ENCODE data around the gene DCLK1.
"Not testable (repeated sequence)": the region's sequence is repeated elsewhere in the genome, so short reads cannot be mapped to it uniquely, and the experiment has no call there.

Gene DCLK1

DNA sequence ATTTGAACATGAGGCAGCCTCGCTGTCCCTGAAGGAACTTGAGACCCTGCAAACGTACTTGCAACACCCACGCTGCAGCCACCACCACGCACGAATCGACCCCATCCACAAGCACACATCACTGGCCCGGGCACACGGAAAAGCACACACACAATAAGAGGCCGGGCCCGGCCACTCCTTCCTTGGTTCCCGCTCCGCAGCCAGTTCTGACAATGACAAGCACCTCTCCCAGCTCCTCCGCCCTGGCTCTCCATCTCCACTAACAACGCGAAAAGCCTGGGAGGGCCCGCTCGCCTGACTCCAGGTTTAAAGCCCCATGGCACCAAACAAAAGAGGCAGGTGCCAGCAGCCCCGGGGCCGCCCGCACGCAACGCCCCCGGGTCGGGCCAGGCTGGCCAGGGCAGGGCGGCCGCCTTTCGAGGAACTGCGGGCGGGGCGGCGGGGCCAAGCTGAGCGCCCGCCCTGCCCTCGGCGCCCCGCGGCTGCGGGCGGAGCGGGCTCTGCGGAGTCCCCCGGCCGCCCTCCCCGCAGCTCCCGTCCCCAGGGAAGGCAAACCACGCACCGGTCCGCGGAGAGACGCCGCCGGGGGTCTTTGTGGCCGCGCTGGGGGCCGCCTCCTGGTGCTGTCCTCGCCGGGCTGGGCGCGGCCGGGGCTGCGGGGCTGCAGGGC lies 495 bp downstream of the DCLK1 start:
- DNase-seq = peak; percentile 46

- DNase-seq = no peak
Measured at GRCh38 chr13:36130193-36130551, 1.0 kb downstream of the DCLK1 start.

GRCh38 chr13:36129539-36129938 lies 1.6 kb downstream of the DCLK1 start:
- no peak for DNase-seq

- DNase-seq = no peak
Measured at GRCh38 chr13:36126491-36126890, 4.7 kb downstream of the DCLK1 start.

DNA sequence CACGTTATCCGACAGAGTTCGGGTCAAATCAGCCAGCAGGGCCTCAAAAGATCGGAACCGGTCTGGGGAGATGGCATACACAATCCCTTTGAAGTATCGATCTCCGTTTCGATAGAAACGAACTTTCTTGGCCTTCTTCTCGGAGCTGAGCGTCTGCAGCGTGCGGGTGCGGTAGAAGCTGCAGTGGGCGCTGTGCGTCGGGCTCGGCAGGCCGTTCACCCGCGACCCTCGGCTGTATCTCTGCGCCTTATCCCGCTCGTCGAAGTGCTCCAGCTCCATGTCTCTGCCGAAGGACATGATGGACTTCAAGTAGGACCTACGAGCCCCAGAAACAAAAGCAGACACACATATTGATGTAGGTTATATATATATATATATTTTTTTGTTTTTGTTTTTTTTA lies 5.3 kb downstream of the DCLK1 start:
- no peak for DNase-seq

- no peak for DNase-seq
Measured at GRCh38 chr13:36124236-36124822, 6.9 kb downstream of the DCLK1 start.

- DNase-seq = no peak
Measured at GRCh38 chr13:36115306-36115705, 15.9 kb downstream of the DCLK1 start.

DNA sequence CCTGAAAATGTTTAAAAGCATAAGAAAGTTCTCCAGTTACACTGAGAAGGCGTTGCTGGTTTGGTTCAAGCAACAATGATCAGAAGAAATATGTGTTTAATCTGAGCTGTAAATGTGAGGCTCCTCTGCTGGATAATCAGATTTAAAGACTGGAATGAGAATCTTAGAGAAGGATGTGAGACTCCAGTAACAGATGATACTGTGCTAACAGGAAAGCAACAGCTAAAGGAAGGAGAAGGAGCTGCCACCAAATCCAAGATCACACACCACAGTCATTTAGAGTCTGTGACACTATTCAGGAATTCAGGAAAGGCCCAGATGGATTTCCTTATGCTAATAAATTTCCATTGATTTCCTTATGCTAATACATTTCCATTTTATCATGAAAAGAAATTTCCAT lies 16.9 kb downstream of the DCLK1 start:
- DNase-seq = no peak

- no peak for DNase-seq
Measured at GRCh38 chr13:36108954-36109353, 22.2 kb downstream of the DCLK1 start.

- no peak for DNase-seq
Measured at GRCh38 chr13:36108342-36108741, 22.8 kb downstream of the DCLK1 start.

GRCh38 chr13:36107521-36107920 lies 23.7 kb downstream of the DCLK1 start:
- DNase-seq = no peak

GRCh38 chr13:36105726-36106125 lies 25.5 kb downstream of the DCLK1 start:
- no peak for DNase-seq

DNA sequence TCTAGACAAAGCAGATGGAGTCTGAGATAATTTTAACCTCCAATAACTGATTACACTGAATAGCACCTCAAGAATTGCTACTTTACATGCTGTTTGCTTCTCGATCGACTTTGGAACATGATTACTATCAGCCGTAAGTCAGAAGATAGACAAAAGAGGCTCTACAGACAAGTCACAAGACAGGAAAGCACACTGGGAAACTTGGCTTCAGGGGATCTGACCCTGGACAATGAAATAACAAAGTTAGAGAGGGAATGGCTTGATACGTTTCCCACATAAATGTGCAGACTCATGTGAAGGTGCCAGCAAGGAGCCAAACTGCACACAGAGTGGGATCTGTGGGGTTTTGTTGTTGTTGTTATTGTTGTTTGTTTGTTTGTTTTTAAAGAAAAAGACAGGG lies 28.5 kb downstream of the DCLK1 start:
- no peak for DNase-seq

DNA sequence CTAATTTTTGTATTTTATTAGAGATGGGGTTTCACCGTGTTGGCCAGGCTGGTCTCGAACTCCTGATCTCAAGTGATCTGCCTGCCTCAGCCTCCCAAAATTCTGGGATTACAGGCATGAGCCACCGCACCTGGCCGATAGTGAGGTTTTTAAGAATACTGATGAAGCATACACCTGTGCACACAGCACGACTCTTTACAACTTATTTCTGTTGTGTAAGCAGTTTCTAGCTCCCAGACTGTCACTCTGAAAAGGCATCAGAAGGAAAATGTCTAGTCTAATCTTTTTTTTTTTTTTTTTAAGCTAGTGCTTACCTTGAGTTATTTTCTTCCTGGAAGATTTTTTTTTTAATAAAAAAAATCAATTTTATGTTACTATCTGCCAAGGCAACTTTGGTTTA lies 29.3 kb downstream of the DCLK1 start:
- not testable (repeated sequence) for DNase-seq

GRCh38 chr13:36101157-36101556 lies 30.0 kb downstream of the DCLK1 start:
- DNase-seq = peak; percentile 18

DNA sequence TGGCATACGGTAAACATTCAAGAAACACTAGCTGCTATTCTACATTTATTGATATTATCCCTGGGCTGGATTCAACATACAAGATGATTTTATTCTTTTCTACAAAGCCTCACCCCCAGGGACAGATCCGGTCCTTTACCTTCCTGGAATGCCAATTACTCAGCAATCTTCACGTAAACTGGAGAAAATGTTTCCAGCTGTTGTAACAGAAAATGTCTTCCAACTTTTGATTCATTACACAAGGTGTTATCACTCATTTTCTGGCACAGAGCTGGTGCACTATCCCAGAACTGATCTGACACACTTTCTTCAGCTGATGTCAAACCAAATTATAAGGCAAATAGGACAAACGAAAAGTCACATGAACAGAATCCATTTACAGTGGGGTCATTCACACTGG lies 33.1 kb downstream of the DCLK1 start:
- no peak for DNase-seq

DNA sequence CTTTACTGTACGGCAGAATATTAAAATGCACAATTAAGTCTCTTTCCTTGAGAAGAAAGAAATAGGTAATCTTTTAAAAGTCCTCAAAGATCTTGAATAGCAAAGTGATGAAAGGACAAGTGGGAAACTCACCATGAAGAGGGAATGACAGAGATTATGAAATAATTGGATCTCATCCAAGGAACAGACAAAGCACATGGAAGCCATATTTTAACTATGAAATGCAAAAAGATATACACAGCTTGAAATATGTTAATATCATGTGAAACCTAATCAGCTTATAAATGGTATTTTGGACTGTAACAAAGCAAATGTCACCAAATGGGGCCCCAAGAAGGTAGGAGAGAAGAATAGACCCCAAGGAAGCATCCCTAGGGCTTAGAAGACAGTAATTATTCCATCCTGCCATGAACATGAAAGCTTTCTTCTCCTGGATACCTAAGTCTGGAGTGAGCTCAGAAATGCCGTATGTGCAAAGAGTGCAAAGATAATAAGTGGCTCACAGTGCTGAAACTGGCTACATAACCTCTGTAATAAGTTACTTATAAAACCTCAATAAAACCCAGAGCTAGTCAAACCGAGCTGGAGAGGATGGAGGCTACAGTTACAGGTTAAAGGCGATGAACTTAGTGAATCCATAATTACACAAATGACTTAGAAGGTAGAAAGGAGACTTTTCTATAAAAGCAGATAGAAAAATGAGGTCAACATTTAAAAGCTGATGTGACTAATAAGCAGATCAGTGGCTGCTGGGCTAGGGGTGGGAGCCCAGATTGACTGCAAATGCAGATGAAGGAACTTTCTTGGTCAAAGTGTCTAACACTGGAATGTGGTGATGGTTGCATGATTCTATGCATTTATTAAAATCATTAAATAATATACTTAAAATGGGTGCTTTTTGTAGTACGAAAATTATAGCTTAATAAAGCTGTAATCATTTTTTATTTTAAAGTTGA lies 34.4 kb downstream of the DCLK1 start:
- DNase-seq = no peak

DNA sequence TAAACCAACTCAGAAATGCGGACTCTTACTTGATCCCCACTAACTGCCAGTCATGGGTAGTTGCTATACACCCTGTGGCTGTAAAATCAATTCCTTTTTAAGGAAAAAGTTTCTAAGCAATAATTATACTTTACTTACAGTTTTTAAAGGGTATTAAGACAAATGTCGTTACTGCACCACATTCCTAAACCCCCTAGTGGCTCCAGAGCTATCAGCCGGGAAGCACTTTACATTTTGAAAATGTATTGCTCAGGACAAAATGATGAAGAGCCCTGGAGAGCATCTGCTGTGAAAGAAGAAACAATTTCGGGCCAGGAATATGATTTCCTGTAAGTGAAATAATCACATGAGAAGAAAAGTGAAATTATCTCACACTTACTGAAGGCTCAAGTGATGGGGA lies 36.7 kb downstream of the DCLK1 start:
- DNase-seq = no peak

- DNase-seq = no peak
Measured at GRCh38 chr13:36090592-36090991, 40.6 kb downstream of the DCLK1 start.

DNA sequence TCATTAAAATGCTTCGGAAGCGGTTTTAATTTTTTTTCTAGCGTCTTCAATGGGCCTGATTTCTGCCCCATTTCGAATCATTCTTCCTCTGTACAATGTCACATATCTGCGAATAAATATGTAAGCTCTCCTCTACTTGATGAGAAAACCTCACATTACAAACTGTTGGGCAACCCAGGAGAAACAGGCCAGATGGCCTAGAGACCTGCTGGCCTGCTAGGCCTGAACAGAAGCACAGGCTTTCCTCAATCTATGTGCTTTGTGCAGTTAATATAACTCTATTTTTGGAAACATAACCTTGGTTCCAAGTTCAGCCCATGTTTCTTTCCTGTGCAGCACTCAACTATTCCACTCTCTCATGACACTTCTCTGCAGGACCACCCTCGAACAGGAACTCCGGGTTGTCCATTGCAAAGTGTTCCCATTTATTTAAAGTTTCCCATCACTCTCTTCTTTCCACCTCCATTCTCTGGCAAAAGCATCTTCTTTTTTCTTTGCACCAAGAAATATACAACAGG lies 42.0 kb downstream of the DCLK1 start:
- no peak for DNase-seq

- no peak for DNase-seq
Measured at GRCh38 chr13:36088463-36088862, 42.7 kb downstream of the DCLK1 start.

DNA sequence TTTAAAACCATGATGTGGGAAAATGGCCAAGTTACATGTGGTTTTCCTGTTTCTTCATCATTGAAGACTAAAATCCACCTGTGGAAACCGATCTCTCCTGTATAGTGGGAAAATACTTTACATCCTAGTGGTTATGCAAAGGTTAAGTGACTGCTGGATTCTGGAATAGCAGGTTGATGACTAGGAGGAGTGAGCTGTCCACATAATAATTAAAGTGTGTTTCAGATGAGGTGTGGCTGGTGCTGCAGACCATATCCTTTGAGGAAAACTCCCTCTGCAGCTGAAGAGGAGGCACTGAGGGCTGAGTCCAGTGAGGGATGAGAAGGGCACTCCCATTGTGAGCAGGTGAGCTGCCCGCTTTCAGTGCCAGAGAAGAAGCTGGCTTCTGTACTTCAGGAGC lies 43.2 kb downstream of the DCLK1 start:
- peak; percentile 8 for DNase-seq

DNA sequence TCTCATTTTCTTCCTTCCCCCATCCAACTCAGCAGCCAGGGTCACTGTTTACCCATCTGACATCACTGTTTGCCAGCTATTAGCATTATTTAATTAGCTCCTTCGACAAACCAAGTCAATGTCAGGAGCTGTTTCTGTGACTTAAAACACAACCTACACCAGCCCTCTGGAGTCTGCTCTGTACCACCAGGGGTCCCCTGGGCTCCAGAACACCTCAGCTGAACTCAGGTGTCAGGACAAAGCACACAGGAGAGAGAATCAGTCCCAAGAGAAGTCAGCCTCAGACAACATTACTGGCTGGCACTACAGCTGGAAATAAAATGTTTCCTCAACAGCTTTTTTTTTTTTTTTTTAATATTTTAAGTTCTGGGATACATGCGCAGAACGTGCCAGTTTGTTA lies 45.1 kb downstream of the DCLK1 start:
- DNase-seq = peak; percentile 32

DNA sequence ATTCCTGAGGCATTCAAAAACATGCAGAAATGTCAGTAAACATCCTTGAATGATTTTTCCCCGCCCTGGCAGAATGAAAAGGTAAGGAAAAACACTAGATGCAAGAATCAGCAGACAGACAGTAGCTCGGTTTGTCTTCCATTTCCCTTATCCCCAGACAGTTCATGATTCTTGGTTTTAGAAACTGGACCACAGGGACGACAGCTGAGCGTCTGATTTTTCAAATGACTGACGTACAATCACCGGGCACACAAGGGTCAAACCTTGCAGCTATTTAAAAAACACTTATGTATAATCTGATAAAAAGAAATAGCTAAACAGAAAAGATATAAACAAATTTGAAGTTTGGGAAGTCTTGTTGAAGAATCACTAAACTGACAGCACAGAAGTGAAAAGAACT lies 47.1 kb downstream of the DCLK1 start:
- DNase-seq = no peak
